ENCODE measurements around the gene ZDHHC5. TPM values are rescaled to one million over a fixed set of nuclear protein-coding genes. Genes with fewer than 3 reads are reported as not detected.

Gene ZDHHC5
- total and polyA plus RNA-seq, 2 of the 13 experiments (the other 11 are each of a cell fraction or from before 2014, with no cell fraction given): 26.6 to 34.0 TPM

GRCh38 chr11:57667736-57668433 lies at the start of gene ZDHHC5 (continued):
- peak; percentile 87 for TF ChIP-seq BCL3 (CRISPR knock-in tag; IDR thresholded peaks at IDR 0.05)
- peak; percentile 70; the same call in 1 of the 2 replicates for TF ChIP-seq ZNF776 (CRISPR knock-in tag; IDR thresholded peaks at IDR 0.05)
- 0 out of 2 replicates have a peak, but pooled peaks have one; percentile 63 for TF ChIP-seq ZNF34 (CRISPR knock-in tag; IDR thresholded peaks at IDR 0.05; ENCODE audit: borderline replicate concordance)
- TF ChIP-seq NR2F1 (CRISPR knock-in tag; IDR thresholded peaks at IDR 0.05): peak in 1 of 2 experiments; percentile 38; a peak in 2 of 4 replicates
- no peak for TF ChIP-seq ZUFSP (CRISPR knock-in tag; IDR thresholded peaks at IDR 0.05; ENCODE audit: borderline replicate concordance)
- TF ChIP-seq MEIS1 (CRISPR knock-in tag; IDR thresholded peaks at IDR 0.05; ENCODE audit: borderline replicate concordance): no peak
- TF ChIP-seq RARA (CRISPR knock-in tag; IDR thresholded peaks at IDR 0.05): 0 out of 2 replicates have a peak, but pooled peaks have one; percentile 10
- TF ChIP-seq ZSCAN22 (CRISPR knock-in tag; IDR thresholded peaks at IDR 0.05): no peak
- no peak for TF ChIP-seq ZNF530 (CRISPR knock-in tag; IDR thresholded peaks at IDR 0.05; ENCODE audit: low read depth)
- TF ChIP-seq, protein P1, sequence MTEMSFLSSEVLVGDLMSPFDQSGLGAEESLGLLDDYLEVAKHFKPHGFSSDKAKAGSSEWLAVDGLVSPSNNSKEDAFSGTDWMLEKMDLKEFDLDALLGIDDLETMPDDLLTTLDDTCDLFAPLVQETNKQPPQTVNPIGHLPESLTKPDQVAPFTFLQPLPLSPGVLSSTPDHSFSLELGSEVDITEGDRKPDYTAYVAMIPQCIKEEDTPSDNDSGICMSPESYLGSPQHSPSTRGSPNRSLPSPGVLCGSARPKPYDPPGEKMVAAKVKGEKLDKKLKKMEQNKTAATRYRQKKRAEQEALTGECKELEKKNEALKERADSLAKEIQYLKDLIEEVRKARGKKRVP (CRISPR knock-in tag; IDR thresholded peaks at IDR 0.05): peak in 1 of 2 experiments; percentile 52; a peak in 2 of 4 replicates
- peak; percentile 96 for TF ChIP-seq ZNF343 (CRISPR knock-in tag; IDR thresholded peaks at IDR 0.05)
- TF ChIP-seq CENPT (CRISPR knock-in tag; IDR thresholded peaks at IDR 0.05; ENCODE audit: low read depth): peak; percentile 84
- TF ChIP-seq ZBTB33 (CRISPR knock-in tag; IDR thresholded peaks at IDR 0.05): no peak
- peak; percentile 78 for TF ChIP-seq CREB1 (IDR thresholded peaks at IDR 0.05)
- TF ChIP-seq CREB1 (CRISPR knock-in tag; IDR thresholded peaks at IDR 0.05): peak; percentile 61; the same call in 1 of the 2 replicates
- TF ChIP-seq ZBTB14 (CRISPR knock-in tag; IDR thresholded peaks at IDR 0.05): peak; percentile 99
- peak; percentile 61; the same call in 1 of the 2 replicates for TF ChIP-seq SOX5 (CRISPR knock-in tag; IDR thresholded peaks at IDR 0.05; ENCODE audit: borderline replicate concordance)
- TF ChIP-seq ZZZ3 (CRISPR knock-in tag; IDR thresholded peaks at IDR 0.05; ENCODE audit: borderline replicate concordance): peak; percentile 65; the same call in 1 of the 2 replicates
- TF ChIP-seq PHF21A (CRISPR knock-in tag; IDR thresholded peaks at IDR 0.05): peak; percentile 85
- TF ChIP-seq ZBTB7A (CRISPR knock-in tag; IDR thresholded peaks at IDR 0.05): 0 out of 2 replicates have a peak, but pooled peaks have one; percentile 27
